Measurements from ENCODE around the gene PPP1R12A.
"Not testable (repeated sequence)": the region's sequence is repeated elsewhere in the genome, so short reads cannot be mapped to it uniquely, and the experiment has no call there.

The PPP1R12A gene
- total RNA-seq = 168 to 246 (median 227) reads per million in 3 experiments

- DNase-seq = peak; percentile 94
These were observed at the start of gene PPP1R12A for GRCh38 chr12:79935021-79935623. TSS of gene PPP1R12A (minus strand) at chr12:79935097. CDS start at chr12:79934931, 166 bp downstream.

DNA sequence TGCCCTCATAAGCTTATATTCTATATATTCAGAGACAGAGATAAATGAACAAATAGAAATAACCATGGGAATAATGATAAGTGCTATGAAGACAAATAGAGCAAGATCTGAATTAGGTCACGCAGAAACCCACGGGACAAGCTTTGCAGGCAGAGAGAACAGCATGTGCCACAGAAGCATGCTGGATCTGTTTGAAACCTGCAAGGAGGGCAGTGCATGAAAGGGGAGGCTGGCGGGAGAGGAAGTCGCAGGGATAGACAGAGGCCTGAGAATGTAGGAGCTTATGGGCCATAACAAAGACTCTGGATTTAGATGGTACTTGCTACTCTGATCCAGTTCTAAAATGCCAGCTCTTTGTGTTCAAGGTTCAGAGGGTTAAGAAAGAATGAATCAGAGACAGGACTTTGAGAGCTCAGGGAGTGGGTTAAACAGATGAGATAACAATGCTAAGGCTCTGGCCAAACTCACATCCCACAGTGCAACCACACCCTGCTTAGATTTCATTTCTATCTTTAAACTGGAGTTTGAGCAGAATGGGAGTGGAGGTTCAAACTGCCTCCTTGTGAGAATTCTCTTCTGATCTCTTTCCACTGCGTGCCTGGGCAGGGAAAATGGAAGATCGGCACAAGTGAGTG, 49.2 kb upstream of the PPP1R12A start:
- no peak for DNase-seq

DNA sequence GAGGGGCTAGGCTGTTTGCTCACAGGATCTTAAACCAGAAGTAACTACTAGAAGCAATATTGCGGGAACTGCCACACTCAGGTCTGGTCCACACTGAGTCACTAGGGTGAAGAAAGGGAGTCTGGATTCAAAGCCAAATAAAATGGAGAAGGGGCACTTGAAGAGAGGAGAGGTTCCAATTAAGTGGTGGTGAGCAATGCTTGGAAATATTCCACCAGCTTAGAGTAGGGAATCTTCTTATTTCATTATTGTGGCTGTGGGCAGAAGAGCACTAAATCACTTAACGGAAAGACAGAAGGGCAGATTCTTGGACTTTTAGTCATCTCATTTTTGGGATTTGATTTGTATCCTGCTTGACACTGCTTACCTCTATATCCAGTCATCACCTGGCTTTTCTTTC, 48.6 kb upstream of the PPP1R12A start:
- DNase-seq = no peak

DNA sequence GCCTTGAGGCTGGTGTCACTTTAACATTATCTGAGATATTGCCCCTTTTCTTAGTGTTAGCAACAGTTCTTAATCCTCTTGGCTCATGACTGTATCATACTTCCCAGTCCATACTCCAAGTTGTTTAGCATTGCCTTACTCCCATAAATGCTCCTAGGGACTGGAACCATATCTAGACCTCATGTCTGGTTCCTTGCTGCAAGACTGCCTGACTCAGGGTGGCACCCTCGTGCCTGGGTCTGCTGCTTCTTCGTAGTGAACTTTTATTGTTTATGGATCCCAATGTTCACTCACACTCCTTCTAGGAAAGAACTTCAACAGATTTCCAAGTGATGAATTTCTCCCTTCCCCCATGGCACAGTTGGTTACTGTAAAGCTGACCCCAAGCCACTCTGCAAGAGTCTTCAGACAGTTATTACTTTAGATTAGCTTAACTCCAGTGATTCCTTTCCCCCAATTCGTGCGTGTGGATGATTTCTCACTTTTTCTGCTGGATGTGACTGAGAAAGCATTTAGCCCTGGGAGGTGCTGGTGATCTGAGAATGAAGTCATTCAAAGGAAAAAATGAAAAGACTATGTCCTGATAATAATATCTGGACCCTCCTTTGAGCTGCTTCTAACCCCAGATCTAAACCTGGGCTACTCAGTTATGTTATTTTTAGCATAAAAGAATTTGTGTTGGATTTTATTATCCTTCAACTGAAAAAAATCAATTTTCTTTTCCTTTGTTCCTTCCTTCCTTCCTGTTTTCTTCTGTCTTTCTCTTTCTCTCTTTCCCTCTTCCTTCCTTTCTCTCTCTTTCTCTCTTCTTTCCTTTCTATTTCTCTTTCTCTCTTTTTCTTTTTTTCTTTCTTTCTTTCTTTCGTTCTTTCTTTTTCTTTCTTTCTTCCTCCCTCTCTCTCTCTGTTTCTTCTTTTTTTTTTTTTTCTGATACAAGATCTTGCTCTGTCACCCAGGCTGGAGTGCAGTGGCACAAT, 47.5 kb upstream of the PPP1R12A start:
- no peak for DNase-seq

- DNase-seq = no peak
These were observed 43.8 kb upstream of the PPP1R12A start for GRCh38 chr12:79978692-79979091.

DNA sequence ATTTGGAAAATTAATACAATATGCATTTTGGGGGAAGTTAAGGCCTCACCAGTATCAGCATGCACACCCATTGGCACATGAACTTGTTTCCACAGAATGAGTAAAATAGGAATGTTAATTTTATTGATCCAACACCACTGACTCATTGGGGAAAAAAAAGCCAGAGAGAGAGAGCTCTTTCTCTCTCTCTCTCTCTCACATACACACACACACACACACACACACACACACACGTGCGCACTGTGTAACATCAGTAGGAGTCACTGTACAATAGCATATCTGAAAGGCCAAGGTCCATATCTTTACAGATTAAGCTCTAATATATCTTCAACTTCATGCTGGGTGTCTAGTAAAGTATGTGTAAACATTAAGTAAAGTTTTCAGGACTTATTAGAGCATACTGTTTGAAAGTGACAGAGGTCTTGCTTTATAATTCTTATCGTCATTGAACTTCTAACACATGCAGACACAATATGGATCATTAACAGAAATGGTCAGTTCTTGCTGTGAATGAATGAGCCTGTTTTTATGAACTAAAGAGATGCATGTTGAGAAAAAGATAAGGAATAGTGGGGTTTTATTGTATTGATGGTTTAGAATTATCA, 43.1 kb upstream of the PPP1R12A start:
- not testable (repeated sequence) for DNase-seq

DNA sequence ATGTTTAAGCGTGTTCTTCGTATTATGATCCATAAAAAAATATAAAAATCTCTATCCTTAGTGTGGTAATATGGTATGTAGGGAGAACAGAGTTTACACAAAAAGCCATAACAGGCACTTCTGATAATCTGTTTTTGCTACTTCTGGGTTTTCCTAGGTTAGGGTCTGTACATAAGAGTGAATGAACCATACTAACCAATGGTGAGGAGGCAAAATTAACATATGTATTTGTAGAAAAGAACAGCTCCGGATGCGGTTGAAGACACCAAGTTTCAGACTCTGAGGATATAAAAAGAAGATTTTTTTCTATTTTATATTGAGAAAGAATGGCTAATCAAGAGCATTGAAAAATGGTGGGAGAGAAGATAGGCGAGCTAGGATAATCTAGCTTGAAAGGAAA, 40.2 kb upstream of the PPP1R12A start:
- DNase-seq = no peak

- DNase-seq = no peak
These were observed 38.9 kb upstream of the PPP1R12A start for GRCh38 chr12:79973801-79974200.

- no peak for DNase-seq
These were observed 29.3 kb upstream of the PPP1R12A start for GRCh38 chr12:79964100-79964627.

DNA sequence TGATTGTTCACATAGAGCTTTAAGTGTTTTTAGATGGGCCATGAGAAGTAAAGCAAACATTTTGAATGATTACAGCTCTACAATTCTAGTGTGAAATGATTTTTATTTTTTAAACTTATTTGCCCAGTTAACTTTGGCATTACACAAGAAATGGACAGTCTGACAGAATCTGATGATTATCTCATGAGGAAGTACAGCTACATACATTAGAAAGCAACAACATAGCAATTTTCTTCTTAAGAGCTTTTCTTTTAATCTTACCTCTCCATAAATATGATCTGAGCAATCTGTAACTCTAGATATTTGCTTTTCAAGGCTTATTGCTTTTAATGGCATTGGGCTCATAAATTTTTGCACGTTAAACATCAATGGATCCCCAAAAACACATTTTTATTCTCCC, 26.5 kb upstream of the PPP1R12A start:
- DNase-seq = no peak

DNA sequence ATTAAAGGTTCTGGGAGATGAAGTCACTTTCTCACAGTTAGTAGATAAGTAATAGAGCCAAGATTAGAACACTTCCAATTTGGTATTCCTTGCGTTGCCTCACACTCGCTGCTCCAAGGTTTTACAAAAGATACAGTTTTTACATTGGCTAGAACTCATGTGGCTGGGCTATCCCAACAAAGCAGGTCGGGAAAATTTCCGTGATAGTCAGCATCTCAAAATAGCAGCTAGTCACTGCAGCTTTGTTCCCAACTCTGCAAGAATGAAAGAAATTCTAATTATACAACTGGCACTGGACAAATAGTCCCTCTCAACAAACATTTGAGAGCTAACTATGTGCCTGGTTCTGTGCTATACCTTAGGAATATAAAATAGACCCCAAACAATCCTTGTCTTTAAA, 24.6 kb upstream of the PPP1R12A start:
- no peak for DNase-seq

DNA sequence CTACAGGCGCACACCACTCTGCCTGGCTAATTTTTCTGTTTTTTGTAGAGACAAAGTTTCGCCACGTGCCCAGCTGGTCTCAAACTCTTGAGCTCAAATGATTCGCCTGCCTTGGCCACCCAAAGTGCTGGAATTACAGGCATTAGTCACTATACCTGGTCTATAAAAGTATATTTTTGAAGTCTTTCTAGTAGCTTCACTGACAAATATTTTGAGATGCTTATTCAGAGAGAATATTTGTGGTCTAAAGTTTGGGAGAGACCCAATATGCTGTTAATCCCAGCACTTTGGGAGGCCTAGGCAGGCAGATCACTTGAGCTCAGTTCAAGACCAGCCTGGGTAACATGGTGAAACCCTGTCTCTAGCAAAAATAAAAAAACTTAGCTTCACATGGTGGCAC, 22.0 kb upstream of the PPP1R12A start:
- DNase-seq = no peak

- no peak for DNase-seq
These were observed 20.7 kb upstream of the PPP1R12A start for GRCh38 chr12:79955561-79955960.

- no peak for DNase-seq
These were observed 19.2 kb upstream of the PPP1R12A start for GRCh38 chr12:79954037-79954610.

- DNase-seq = no peak
These were observed 14.2 kb upstream of the PPP1R12A start for GRCh38 chr12:79949098-79949497.

DNA sequence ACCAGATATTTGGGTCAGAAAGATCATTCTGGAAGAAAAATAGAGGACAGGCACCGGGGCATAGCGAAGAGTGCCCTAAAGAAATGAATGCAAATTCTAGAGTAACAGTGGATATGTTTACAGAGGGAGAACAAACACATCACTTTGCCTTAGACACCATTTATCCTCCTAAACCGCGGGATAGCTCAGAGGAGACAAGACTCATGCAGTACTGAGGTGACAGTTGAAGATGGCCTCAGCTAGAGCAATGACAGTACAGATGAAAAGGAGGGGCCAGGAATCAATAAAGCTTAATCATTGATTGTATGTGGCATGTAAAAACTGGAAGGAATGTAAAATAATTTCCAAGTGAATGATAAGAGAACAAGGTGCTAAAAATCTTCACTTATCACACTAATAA, 10.5 kb upstream of the PPP1R12A start:
- DNase-seq = no peak

GRCh38 chr12:79944565-79944964, 9.7 kb upstream of the PPP1R12A start:
- DNase-seq = no peak

GRCh38 chr12:79942846-79943245, 7.9 kb upstream of the PPP1R12A start:
- DNase-seq = not testable (repeated sequence)

DNA sequence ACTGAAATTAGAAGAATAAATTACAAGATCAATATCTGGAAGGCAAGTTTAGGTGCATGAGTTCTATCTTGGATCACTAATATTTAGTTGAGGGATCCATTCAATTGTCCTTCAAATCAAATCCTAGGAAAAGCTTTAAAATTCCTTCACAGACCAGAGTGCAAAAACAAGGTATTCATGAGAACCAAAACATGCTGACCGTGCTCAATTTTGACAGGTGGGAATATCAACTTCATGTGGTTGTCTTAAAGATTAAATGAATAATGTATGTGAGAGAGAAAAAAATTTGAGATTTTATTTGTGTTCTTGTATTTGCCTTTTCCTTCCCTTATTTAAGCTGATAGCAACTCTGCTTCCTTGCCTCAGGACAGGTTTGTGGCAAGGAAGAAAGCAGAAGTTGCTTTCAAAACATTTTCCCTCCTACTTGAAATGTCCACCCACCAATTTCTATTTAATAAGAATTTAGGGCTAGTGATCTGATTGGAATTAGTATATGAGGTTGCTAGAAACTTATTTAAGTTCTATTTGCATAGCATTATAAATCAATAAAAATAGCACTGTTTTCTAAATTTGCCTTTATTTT, 4.9 kb upstream of the PPP1R12A start:
- no peak for DNase-seq

GRCh38 chr12:79938843-79939242, 3.9 kb upstream of the PPP1R12A start:
- no peak for DNase-seq

- DNase-seq = no peak
These were observed 1.8 kb upstream of the PPP1R12A start for GRCh38 chr12:79936670-79937069.
